Measurements from ENCODE around the gene SSR2.

Gene SSR2

GRCh38 chr1:155976062-155976912 is 44.5 kb downstream of the SSR2 start (continued):
- TF ChIP-seq TRIM28 (IDR thresholded peaks at IDR 0.05; ENCODE audit: borderline replicate concordance, low read length): no peak; the same call in 1 of the 2 replicates
- peak; percentile 20; the same call in 1 of the 2 replicates for TF ChIP-seq ZNF561 (tag by site-specific recombination; IDR thresholded peaks at IDR 0.05; ENCODE audit: borderline replicate concordance)
- no peak for TF ChIP-seq ZNF670 (tag by site-specific recombination; IDR thresholded peaks at IDR 0.05; ENCODE audit: low read depth)
- TF ChIP-seq ZNF600 (tag by site-specific recombination; IDR thresholded peaks at IDR 0.05): peak; percentile 98
- TF ChIP-seq ZNF184 (tag by site-specific recombination; IDR thresholded peaks at IDR 0.05): no peak
- TF ChIP-seq, protein P1, sequence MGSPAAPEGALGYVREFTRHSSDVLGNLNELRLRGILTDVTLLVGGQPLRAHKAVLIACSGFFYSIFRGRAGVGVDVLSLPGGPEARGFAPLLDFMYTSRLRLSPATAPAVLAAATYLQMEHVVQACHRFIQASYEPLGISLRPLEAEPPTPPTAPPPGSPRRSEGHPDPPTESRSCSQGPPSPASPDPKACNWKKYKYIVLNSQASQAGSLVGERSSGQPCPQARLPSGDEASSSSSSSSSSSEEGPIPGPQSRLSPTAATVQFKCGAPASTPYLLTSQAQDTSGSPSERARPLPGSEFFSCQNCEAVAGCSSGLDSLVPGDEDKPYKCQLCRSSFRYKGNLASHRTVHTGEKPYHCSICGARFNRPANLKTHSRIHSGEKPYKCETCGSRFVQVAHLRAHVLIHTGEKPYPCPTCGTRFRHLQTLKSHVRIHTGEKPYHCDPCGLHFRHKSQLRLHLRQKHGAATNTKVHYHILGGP (tag by site-specific recombination; IDR thresholded peaks at IDR 0.05): no peak
- TF ChIP-seq ZNF777 (tag by site-specific recombination; IDR thresholded peaks at IDR 0.05; ENCODE audit: borderline replicate concordance): no peak
- TF ChIP-seq ZNF274 (IDR thresholded peaks at IDR 0.05; ENCODE audit: low read length): no peak
- TF ChIP-seq ZNF274 (tag by site-specific recombination; IDR thresholded peaks at IDR 0.05; ENCODE audit: borderline replicate concordance): no peak
- TF ChIP-seq GLIS2 (tag by site-specific recombination; IDR thresholded peaks at IDR 0.05): peak; percentile 86
- TF ChIP-seq ZBTB17 (tag by site-specific recombination; IDR thresholded peaks at IDR 0.05): peak; percentile 45; the same call in 1 of the 2 replicates
- TF ChIP-seq ZNF549 (tag by site-specific recombination; IDR thresholded peaks at IDR 0.05): no peak
- peak; percentile 98 for TF ChIP-seq EGR2 (tag by site-specific recombination; IDR thresholded peaks at IDR 0.05; ENCODE audit: low read depth)
- no peak for TF ChIP-seq OVOL3 (tag by site-specific recombination; IDR thresholded peaks at IDR 0.05)
- TF ChIP-seq ZNF792 (tag by site-specific recombination; IDR thresholded peaks at IDR 0.05): no peak
- no peak for TF ChIP-seq ZNF202 (tag by site-specific recombination; IDR thresholded peaks at IDR 0.05; ENCODE audit: borderline replicate concordance)
- TF ChIP-seq ZIC2 (tag by site-specific recombination; IDR thresholded peaks at IDR 0.05): peak; percentile 92
- TF ChIP-seq ZNF155 (tag by site-specific recombination; IDR thresholded peaks at IDR 0.05): no peak
- no peak for TF ChIP-seq ZFP69B (tag by site-specific recombination; IDR thresholded peaks at IDR 0.05)
- no peak for TF ChIP-seq ZNF473 (tag by site-specific recombination; IDR thresholded peaks at IDR 0.05)
- TF ChIP-seq, protein P2, sequence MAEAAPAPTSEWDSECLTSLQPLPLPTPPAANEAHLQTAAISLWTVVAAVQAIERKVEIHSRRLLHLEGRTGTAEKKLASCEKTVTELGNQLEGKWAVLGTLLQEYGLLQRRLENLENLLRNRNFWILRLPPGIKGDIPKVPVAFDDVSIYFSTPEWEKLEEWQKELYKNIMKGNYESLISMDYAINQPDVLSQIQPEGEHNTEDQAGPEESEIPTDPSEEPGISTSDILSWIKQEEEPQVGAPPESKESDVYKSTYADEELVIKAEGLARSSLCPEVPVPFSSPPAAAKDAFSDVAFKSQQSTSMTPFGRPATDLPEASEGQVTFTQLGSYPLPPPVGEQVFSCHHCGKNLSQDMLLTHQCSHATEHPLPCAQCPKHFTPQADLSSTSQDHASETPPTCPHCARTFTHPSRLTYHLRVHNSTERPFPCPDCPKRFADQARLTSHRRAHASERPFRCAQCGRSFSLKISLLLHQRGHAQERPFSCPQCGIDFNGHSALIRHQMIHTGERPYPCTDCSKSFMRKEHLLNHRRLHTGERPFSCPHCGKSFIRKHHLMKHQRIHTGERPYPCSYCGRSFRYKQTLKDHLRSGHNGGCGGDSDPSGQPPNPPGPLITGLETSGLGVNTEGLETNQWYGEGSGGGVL (tag by site-specific recombination; IDR thresholded peaks at IDR 0.05): peak; percentile 95
- TF ChIP-seq ZNF24 (tag by site-specific recombination; IDR thresholded peaks at IDR 0.05): no peak
- no peak for TF ChIP-seq ZNF621 (tag by site-specific recombination; IDR thresholded peaks at IDR 0.05)
- TF ChIP-seq ZNF664 (tag by site-specific recombination; IDR thresholded peaks at IDR 0.05): no peak
- TF ChIP-seq, protein P3, sequence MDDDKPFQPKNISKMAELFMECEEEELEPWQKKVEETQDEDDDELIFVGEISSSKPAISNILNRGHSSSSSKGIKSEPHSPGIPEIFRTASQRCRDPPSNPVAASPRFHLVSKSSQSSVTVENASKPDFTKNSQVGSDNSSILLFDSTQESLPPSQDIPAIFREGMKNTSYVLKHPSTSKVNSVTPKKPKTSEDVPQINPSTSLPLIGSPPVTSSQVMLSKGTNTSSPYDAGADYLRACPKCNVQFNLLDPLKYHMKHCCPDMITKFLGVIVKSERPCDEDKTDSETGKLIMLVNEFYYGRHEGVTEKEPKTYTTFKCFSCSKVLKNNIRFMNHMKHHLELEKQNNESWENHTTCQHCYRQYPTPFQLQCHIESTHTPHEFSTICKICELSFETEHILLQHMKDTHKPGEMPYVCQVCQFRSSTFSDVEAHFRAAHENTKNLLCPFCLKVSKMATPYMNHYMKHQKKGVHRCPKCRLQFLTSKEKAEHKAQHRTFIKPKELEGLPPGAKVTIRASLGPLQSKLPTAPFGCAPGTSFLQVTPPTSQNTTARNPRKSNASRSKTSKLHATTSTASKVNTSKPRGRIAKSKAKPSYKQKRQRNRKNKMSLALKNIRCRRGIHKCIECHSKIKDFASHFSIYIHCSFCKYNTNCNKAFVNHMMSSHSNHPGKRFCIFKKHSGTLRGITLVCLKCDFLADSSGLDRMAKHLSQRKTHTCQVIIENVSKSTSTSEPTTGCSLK (tag by site-specific recombination; IDR thresholded peaks at IDR 0.05): no peak
- TF ChIP-seq ZNF544 (tag by site-specific recombination; IDR thresholded peaks at IDR 0.05): no peak
- 0 out of 2 replicates have a peak, but pooled peaks have one; percentile 24 for TF ChIP-seq INSM2 (tag by site-specific recombination; IDR thresholded peaks at IDR 0.05)
- TF ChIP-seq ZNF785 (tag by site-specific recombination; IDR thresholded peaks at IDR 0.05): no peak
- peak; percentile 98 for TF ChIP-seq FEZF1 (tag by site-specific recombination; IDR thresholded peaks at IDR 0.05)
- TF ChIP-seq ZNF132 (tag by site-specific recombination; IDR thresholded peaks at IDR 0.05; ENCODE audit: borderline replicate concordance): no peak
- no peak for TF ChIP-seq ZNF76 (tag by site-specific recombination; IDR thresholded peaks at IDR 0.05; ENCODE audit: borderline replicate concordance, low read depth)
- TF ChIP-seq ZNF266 (tag by site-specific recombination; IDR thresholded peaks at IDR 0.05; ENCODE audit: low read depth): no peak
- TF ChIP-seq, protein P4, sequence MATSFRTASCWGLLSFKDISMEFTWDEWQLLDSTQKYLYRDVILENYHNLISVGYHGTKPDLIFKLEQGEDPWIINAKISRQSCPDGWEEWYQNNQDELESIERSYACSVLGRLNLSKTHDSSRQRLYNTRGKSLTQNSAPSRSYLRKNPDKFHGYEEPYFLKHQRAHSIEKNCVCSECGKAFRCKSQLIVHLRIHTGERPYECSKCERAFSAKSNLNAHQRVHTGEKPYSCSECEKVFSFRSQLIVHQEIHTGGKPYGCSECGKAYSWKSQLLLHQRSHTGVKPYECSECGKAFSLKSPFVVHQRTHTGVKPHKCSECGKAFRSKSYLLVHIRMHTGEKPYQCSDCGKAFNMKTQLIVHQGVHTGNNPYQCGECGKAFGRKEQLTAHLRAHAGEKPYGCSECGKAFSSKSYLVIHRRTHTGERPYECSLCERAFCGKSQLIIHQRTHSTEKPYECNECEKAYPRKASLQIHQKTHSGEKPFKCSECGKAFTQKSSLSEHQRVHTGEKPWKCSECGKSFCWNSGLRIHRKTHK (tag by site-specific recombination; IDR thresholded peaks at IDR 0.05): no peak

Measured in HEK293 (cell line).